A549 (cell line): ENCODE results near the gene FATE1.

Experiments
- BHLHE40 ChIP-seq: IDR thresholded peaks from 2 replicates; pipeline ENCODE4 v1.6.1; 2012; ENCODE audit warnings: low read depth, low read length, inconsistent platforms
- CTCF ChIP-seq: fragments of >200 bp; sonication (Bioruptor Twin); formaldehyde crosslinking; IDR thresholded peaks from 3 replicates; pipeline ENCODE4 v1.5.1; 2016
- ESRRA ChIP-seq: fragments of 150-350 bp; IDR thresholded peaks from 2 replicates; pipeline ENCODE4 v1.6.1; 2014; ENCODE audit warnings: mild to moderate bottlenecking, low read length, borderline replicate concordance
- FOSL2 ChIP-seq, 2 experiments: fragments of 450-650 bp in 1 of 2; fragments of >200 bp in 1 of 2; sonication (Bioruptor Twin) in 1 of 2; formaldehyde crosslinking; IDR thresholded peaks; 2 replicates each; pipeline versions ENCODE4 v1.5.0 to v1.6.1; 2016 to 2020; ENCODE audit warnings: mild to moderate bottlenecking in 1 of 2, moderate library complexity in 1 of 2
- JUN ChIP-seq, 2 experiments: fragments of >200 bp; sonication (Bioruptor Twin); formaldehyde crosslinking; IDR thresholded peaks; 2 replicates in 1 of 2; 3 replicates in 1 of 2; pipeline ENCODE4 v1.6.1; 2016 to 2017
- MAZ ChIP-seq: fragments of 150-350 bp; IDR thresholded peaks from 2 replicates; pipeline ENCODE4 v1.6.1; 2014; ENCODE audit warnings: antibody characterized with exemption, low read depth, low read length, borderline replicate concordance
- NR3C1 ChIP-seq: fragments of >200 bp; sonication (Bioruptor Twin); formaldehyde crosslinking; IDR thresholded peaks from 3 replicates; pipeline ENCODE4 v1.6.1; 2017
- POLR2A ChIP-seq: IDR thresholded peaks from 2 replicates; pipeline ENCODE4 v1.6.1; 2012; ENCODE audit warnings: mild to moderate bottlenecking, low read length
- ZFP36 ChIP-seq: fragments of 450-650 bp; IDR thresholded peaks from 2 replicates; pipeline ENCODE4 v1.6.1; 2014; ENCODE audit warnings: borderline replicate concordance; ENCODE audit not compliant: partially characterized antibody
- TF ChIP-seq, protein P1 (sequence below): fragments of 200-600 bp; sonication (generic); IDR thresholded peaks from 2 replicates; pipeline ENCODE4 v1.6.1; 2016; ENCODE audit warnings: antibody characterized with exemption, mild to moderate bottlenecking, moderate library complexity

GRCh38 chrX:151695583-151696340, 20.1 kb upstream of the FATE1 start:
- no peak for TF ChIP-seq POLR2A
- no peak for TF ChIP-seq ZFP36
- no peak for TF ChIP-seq CTCF
- TF ChIP-seq, protein P1, sequence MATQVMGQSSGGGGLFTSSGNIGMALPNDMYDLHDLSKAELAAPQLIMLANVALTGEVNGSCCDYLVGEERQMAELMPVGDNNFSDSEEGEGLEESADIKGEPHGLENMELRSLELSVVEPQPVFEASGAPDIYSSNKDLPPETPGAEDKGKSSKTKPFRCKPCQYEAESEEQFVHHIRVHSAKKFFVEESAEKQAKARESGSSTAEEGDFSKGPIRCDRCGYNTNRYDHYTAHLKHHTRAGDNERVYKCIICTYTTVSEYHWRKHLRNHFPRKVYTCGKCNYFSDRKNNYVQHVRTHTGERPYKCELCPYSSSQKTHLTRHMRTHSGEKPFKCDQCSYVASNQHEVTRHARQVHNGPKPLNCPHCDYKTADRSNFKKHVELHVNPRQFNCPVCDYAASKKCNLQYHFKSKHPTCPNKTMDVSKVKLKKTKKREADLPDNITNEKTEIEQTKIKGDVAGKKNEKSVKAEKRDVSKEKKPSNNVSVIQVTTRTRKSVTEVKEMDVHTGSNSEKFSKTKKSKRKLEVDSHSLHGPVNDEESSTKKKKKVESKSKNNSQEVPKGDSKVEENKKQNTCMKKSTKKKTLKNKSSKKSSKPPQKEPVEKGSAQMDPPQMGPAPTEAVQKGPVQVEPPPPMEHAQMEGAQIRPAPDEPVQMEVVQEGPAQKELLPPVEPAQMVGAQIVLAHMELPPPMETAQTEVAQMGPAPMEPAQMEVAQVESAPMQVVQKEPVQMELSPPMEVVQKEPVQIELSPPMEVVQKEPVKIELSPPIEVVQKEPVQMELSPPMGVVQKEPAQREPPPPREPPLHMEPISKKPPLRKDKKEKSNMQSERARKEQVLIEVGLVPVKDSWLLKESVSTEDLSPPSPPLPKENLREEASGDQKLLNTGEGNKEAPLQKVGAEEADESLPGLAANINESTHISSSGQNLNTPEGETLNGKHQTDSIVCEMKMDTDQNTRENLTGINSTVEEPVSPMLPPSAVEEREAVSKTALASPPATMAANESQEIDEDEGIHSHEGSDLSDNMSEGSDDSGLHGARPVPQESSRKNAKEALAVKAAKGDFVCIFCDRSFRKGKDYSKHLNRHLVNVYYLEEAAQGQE, result no peak
- no peak for TF ChIP-seq BHLHE40
- TF ChIP-seq ESRRA, result no peak
- no peak for TF ChIP-seq MAZ
- TF ChIP-seq NR3C1, result no peak
- TF ChIP-seq JUN (IDR thresholded peaks at IDR 0.05), result no peak
- no peak for TF ChIP-seq FOSL2 (IDR thresholded peaks at IDR 0.05)
- TF ChIP-seq FOSL2 (CRISPR knock-in tag; IDR thresholded peaks at IDR 0.05), result no peak
